ENCODE results near the gene MYH6.

- TF ChIP-seq CTCF (IDR thresholded peaks at IDR 0.05 in 8 of 11, conservative IDR thresholded peaks at IDR 0.05 in 3 of 11): no peak
- TF ChIP-seq POLR2A (IDR thresholded peaks at IDR 0.05): no peak
- no peak for TF ChIP-seq POLR2AphosphoS5 (IDR thresholded peaks at IDR 0.05)
These were observed 11.9 kb downstream of the MYH6 start for GRCh38 chr14:23396126-23396525.

Measured in spleen (tissue), 7 donors.